IMR-90 (cell line): ENCODE results near the gene KRTAP4-2. TPM values are rescaled to one million over a fixed set of nuclear protein-coding genes. Genes with fewer than 3 reads are reported as not detected.

Experiments used
- ATAC-seq: fragments of 200-7000 bp; cut with Tn5 transposase; 2 replicates; pipeline ENCODE4 v1.9.1; 2020; ENCODE audit warnings: low read depth, mild to moderate bottlenecking, moderate library complexity
- BruUV-seq: library from RNA; stranded (reverse); fragments of 400-500 nt; replicated peaks from 2 replicates; lab custom pipeline; 2021; lab: Mats Ljungman, UMichigan
- CTCF ChIA-PET: fragments of 300-600 bp; formaldehyde crosslinking; extraction: SDS; loops from one replicate; lab custom pipeline; 2021; ENCODE audit warnings: antibody characterized with exemption; lab: Yijun Ruan, JAX
- POLR2A ChIA-PET: fragments of 300-600 bp; sonication (Branson Sonifier 250); formaldehyde crosslinking; loops from one replicate; lab custom pipeline; 2022; ENCODE audit warnings: antibody characterized with exemption; ENCODE audit not compliant: unreplicated experiment; lab: Charles Lee
- DNase-seq: peaks from one replicate; pipeline ENCODE4 v3.0.0; 2013
- H2AFZ ChIP-seq: replicated peaks from 2 replicates; pipeline ENCODE3; 2013; ENCODE audit warnings: low read length, mild to moderate bottlenecking; ENCODE audit not compliant: poor library complexity
- H2AK5ac ChIP-seq: 2 replicates; pipeline ENCODE4 v1.6.1; 2013; ENCODE audit warnings: low read depth, low read length, inconsistent platforms
- H2AK9ac ChIP-seq: replicated peaks from 2 replicates; pipeline ENCODE3; 2013; ENCODE audit warnings: mild to moderate bottlenecking, low read depth, low read length, moderate library complexity; ENCODE audit not compliant: poor library complexity
- H2BK120ac ChIP-seq: 2 replicates; pipeline ENCODE4 v1.6.1; 2013; ENCODE audit warnings: low read depth, low read length, inconsistent platforms
- H2BK15ac ChIP-seq: 3 replicates; pipeline ENCODE4 v1.6.1; 2013; ENCODE audit warnings: low read depth, low read length, inconsistent platforms
- H2BK20ac ChIP-seq: 2 replicates; pipeline ENCODE4 v1.6.1; 2013; ENCODE audit warnings: low read depth, mild to moderate bottlenecking, inconsistent platforms, low read length, moderate library complexity
- H2BK5ac ChIP-seq: 2 replicates; pipeline ENCODE4 v1.6.1; 2013; ENCODE audit warnings: mild to moderate bottlenecking, low read depth, low read length, inconsistent platforms; ENCODE audit not compliant: poor library complexity, severe bottlenecking
- H3K14ac ChIP-seq: replicated peaks from 2 replicates; pipeline ENCODE4 v1.6.1; 2013; ENCODE audit warnings: low read depth, low read length, inconsistent platforms
- H3K18ac ChIP-seq: 2 replicates; pipeline ENCODE4 v1.6.1; 2013; ENCODE audit warnings: low read depth, low read length, control low read depth
- H3K23ac ChIP-seq: 2 replicates; pipeline ENCODE4 v1.6.1; 2013; ENCODE audit warnings: low read depth, low read length, inconsistent platforms
- H3K27ac ChIP-seq: 2 replicates; pipeline ENCODE4 v1.5.1; 2013; ENCODE audit warnings: mild to moderate bottlenecking, control low read depth, low read length; ENCODE audit not compliant: insufficient read depth
- H3K27me3 ChIP-seq: 2 replicates; pipeline ENCODE4 v1.6.1; 2013; ENCODE audit warnings: low read length; ENCODE audit not compliant: control insufficient read depth, insufficient read depth
- H3K36me3 ChIP-seq: 2 replicates; pipeline ENCODE4 v1.6.1; 2013; ENCODE audit warnings: low read length, mixed read lengths; ENCODE audit not compliant: control insufficient read depth, insufficient read depth
- H3K4ac ChIP-seq: 2 replicates; pipeline ENCODE4 v1.6.1; 2013; ENCODE audit warnings: low read depth, low read length, inconsistent platforms
- H3K4me1 ChIP-seq: 2 replicates; pipeline ENCODE4 v1.6.1; 2013; ENCODE audit warnings: low read length, mixed read lengths; ENCODE audit not compliant: control insufficient read depth, insufficient read depth
- H3K4me2 ChIP-seq: 2 replicates; pipeline ENCODE4 v1.6.1; 2013; ENCODE audit warnings: low read depth, mild to moderate bottlenecking, control low read depth, low read length, moderate library complexity
- H3K4me3 ChIP-seq: 2 replicates; pipeline ENCODE4 v1.5.1; 2013; ENCODE audit warnings: low read depth, mild to moderate bottlenecking, control low read depth, low read length, moderate library complexity; ENCODE audit not compliant: insufficient read depth
- H3K56ac ChIP-seq: 2 replicates; pipeline ENCODE4 v1.6.1; 2013; ENCODE audit warnings: low read length, inconsistent platforms; ENCODE audit not compliant: insufficient read depth; ENCODE audit errors: extremely low read depth
- H3K79me1 ChIP-seq, 2 experiments: 2 replicates each; pipeline ENCODE4 v1.6.1; 2013; ENCODE audit warnings: low read length in 2 of 2, inconsistent platforms in 1 of 2, low read depth in 1 of 2
- H3K9ac ChIP-seq: 2 replicates; pipeline ENCODE4 v1.6.1; 2013; ENCODE audit warnings: low read depth, low read length, control low read depth
- H3K9me1 ChIP-seq: 2 replicates; pipeline ENCODE4 v1.6.1; 2013; ENCODE audit warnings: low read length, inconsistent platforms; ENCODE audit not compliant: insufficient read depth
- H3K9me3 ChIP-seq: 2 replicates; pipeline ENCODE4 v1.6.1; 2013; ENCODE audit warnings: low read length; ENCODE audit not compliant: control insufficient read depth, insufficient read depth
- H4K20me1 ChIP-seq: 2 replicates; pipeline ENCODE4 v1.6.1; 2013; ENCODE audit warnings: low read length, inconsistent platforms; ENCODE audit not compliant: insufficient read depth
- H4K5ac ChIP-seq: 2 replicates; pipeline ENCODE4 v1.6.1; 2013; ENCODE audit warnings: mild to moderate bottlenecking, low read depth, low read length, control low read depth
- H4K8ac ChIP-seq, 2 experiments: 2 replicates each; pipeline ENCODE4 v1.6.1; 2013; ENCODE audit warnings: low read depth in 2 of 2, low read length in 2 of 2, control low read depth in 1 of 2, inconsistent platforms in 1 of 2
- H4K91ac ChIP-seq: 2 replicates; pipeline ENCODE4 v1.6.1; 2013; ENCODE audit warnings: low read depth, low read length, inconsistent platforms; ENCODE audit not compliant: insufficient read depth
- BHLHE40 ChIP-seq: fragments of 150-350 bp; IDR thresholded peaks from 2 replicates; pipeline ENCODE4 v1.6.1; 2016; ENCODE audit warnings: mild to moderate bottlenecking, low read depth, low read length
- CEBPB ChIP-seq: IDR thresholded peaks from 2 replicates; pipeline ENCODE4 v1.6.1; 2012; ENCODE audit warnings: low read depth, low read length, improper control_type of control experiment
- CHD1 ChIP-seq: IDR thresholded peaks from 2 replicates; pipeline ENCODE4 v1.6.1; 2012; ENCODE audit warnings: low read depth, low read length, improper control_type of control experiment
- FOS ChIP-seq: fragments of 150-350 bp; IDR thresholded peaks from 2 replicates; pipeline ENCODE4 v1.6.1; 2016; ENCODE audit warnings: low read depth, low read length
- MAFK ChIP-seq: IDR thresholded peaks from 2 replicates; pipeline ENCODE4 v1.6.1; 2012; ENCODE audit warnings: low read depth, low read length, improper control_type of control experiment
- MAZ ChIP-seq: IDR thresholded peaks from 2 replicates; pipeline ENCODE4 v1.6.1; 2012; ENCODE audit warnings: low read depth, mild to moderate bottlenecking, low read length, improper control_type of control experiment, moderate library complexity, borderline replicate concordance
- MXI1 ChIP-seq: IDR thresholded peaks from 2 replicates; pipeline ENCODE4 v1.6.1; 2012; ENCODE audit warnings: low read depth, mild to moderate bottlenecking, low read length, moderate library complexity, borderline replicate concordance
- NFE2L2 ChIP-seq: fragments of 150-350 bp; IDR thresholded peaks from 2 replicates; pipeline ENCODE4 v1.6.1; 2016; ENCODE audit warnings: low read depth, mild to moderate bottlenecking, low read length
- POLR2A ChIP-seq: IDR thresholded peaks from 2 replicates; pipeline ENCODE4 v1.6.1; 2012; ENCODE audit warnings: mild to moderate bottlenecking, low read depth, low read length
- RAD21 ChIP-seq: IDR thresholded peaks from 2 replicates; pipeline ENCODE4 v1.6.1; 2012; ENCODE audit warnings: low read length, improper control_type of control experiment
- RCOR1 ChIP-seq: IDR thresholded peaks from 2 replicates; pipeline ENCODE4 v1.6.1; 2012; ENCODE audit warnings: mild to moderate bottlenecking, low read length, improper control_type of control experiment; ENCODE audit not compliant: insufficient replicate concordance
- RFX5 ChIP-seq: IDR thresholded peaks from 2 replicates; pipeline ENCODE4 v1.8.0; 2012; ENCODE audit warnings: low read depth, mild to moderate bottlenecking, low read length, moderate library complexity
- SMC3 ChIP-seq: fragments of 150-350 bp; IDR thresholded peaks from 2 replicates; pipeline ENCODE4 v1.6.1; 2016; ENCODE audit warnings: low read depth, mild to moderate bottlenecking, antibody characterized with exemption, low read length, moderate library complexity
- USF2 ChIP-seq: fragments of 150-350 bp; IDR thresholded peaks from 2 replicates; pipeline ENCODE4 v1.6.1; 2017; ENCODE audit warnings: mild to moderate bottlenecking, antibody characterized with exemption, low read length, low read depth
- WGBS, 2 experiments: methylation state at CpG; one replicate each; pipeline versions ENCODE4 v1.1.5 to v1.1.7; 2013; ENCODE audit warnings: missing lambda C conversion rate in 2 of 2; ENCODE audit not compliant: insufficient read length in 1 of 2; ENCODE audit errors: extremely low coverage in 2 of 2; 5-methylcytosine and 5-hydroxymethylcytosine counted together
- dilution Hi-C: fragments of 300-500 bp; cut with HindIII; formaldehyde crosslinking; loops from one replicate; pipeline ENCODE4 v1.14.3; 2018; ENCODE audit warnings: low sequenced_read_pairs; ENCODE audit not compliant: unreplicated experiment
- in situ Hi-C: fragments of 300-500 bp; cut with MboI; formaldehyde crosslinking; loops from 3 replicates; pipeline ENCODE4 v1.14.3; 2019; ENCODE audit warnings: low sequenced_read_pairs, inconsistent platforms, mixed read lengths
- intact Hi-C: fragments of 100-400 bp; cut with micrococcal nuclease; formaldehyde crosslinking; loops from 2 replicates; pipeline ENCODE4 v1.10.0; 2022
- polyA plus RNA-seq, 3 experiments: library from polyadenylated mRNA; depleted of rRNA; stranded (reverse); fragments of >200 nt; gene quantifications; 2 replicates each; pipeline ENCODE4 v1.2.3, GENCODE V29; 2012; ENCODE audit warnings: low replicate concordance in 1 of 3
- total RNA-seq: library from RNA; depleted of rRNA; stranded (reverse); fragments of >200 nt; gene quantifications from 2 replicates; pipeline ENCODE4 v1.2.3, GENCODE V29; 2012
- TF ChIP-seq, protein P1 (sequence below): conservative IDR thresholded peaks from 2 replicates; pipeline ENCODE4 v1.5.1; 2012; ENCODE audit warnings: mild to moderate bottlenecking, low read depth, low read length, improper control_type of control experiment
- TF ChIP-seq, protein P2 (sequence below): fragments of 150-350 bp; IDR thresholded peaks from 2 replicates; pipeline ENCODE4 v1.6.1; 2016; ENCODE audit warnings: low read depth, mild to moderate bottlenecking, low read length, moderate library complexity, borderline replicate concordance

The KRTAP4-2 gene
- total and polyA plus RNA-seq, 2 of the 4 experiments (the other 2 are of a cell fraction) = not detected

DNA sequence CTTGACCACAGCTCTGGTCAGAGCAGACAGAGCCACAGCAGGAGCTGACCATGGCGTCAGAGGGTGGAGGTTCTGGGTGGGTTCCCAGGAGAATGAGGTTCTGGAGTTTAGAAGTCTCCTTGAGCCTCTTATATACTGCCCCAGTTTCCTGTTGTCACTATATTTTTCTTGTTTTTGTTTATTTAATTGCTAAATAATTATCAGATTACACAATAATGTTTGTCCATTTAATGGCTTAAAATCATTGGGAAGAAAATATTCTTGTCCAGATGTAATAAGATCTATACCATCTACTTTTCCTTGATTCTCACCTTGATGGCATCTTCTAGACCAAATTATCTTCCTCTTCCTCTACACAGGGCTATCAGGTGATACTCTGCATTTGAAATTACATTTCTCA is 9.9 kb downstream of the KRTAP4-2 start, which contains the start of gene KRTAP4-3:
Gene KRTAP4-3, minus strand, starts transcription at position 101 of the 400 bp plus-strand sequence. Its CDS starts 49 bp downstream, at position 52.
- in situ Hi-C loops (no loop called here), intact Hi-C loops (no loop called here), dilution Hi-C loops (no loop called here)
- Histone ChIP-seq H3K4me2 (no peak within 1 kb of the TSS), H3K4me3 (no peak within 1 kb of the TSS), H2BK5ac (no peak within 1 kb of the TSS), H2BK20ac (no peak within 1 kb of the TSS), H3K9ac (no peak within 1 kb of the TSS), H2AFZ (no peak within 1 kb of the TSS), H3K27me3 (no peaks in the 10 kb centered on the region), H3K36me3 (no peaks in the 10 kb centered on the region), H3K9me3 (no peaks in the 10 kb centered on the region), H4K91ac (no peak within 1 kb of the TSS), H3K56ac (no peak within 1 kb of the TSS), H3K9me1 (no peaks in the 10 kb centered on the region), H4K8ac (no peak within 1 kb of the TSS), H2AK5ac (no peak within 1 kb of the TSS), H3K4me1 (no peaks in the 10 kb centered on the region), H2BK120ac (no peak within 1 kb of the TSS), H2AK9ac (no peak within 1 kb of the TSS), H3K4ac (no peak within 1 kb of the TSS), H3K79me1 (no peaks in the 10 kb centered on the region), H3K27ac (no peak within 1 kb of the TSS), H3K23ac (no peak within 1 kb of the TSS), H4K20me1 (no peaks in the 10 kb centered on the region), H2BK15ac (no peak within 1 kb of the TSS), H4K5ac (no peak within 1 kb of the TSS), H3K18ac (no peak within 1 kb of the TSS), H3K14ac (no peak within 1 kb of the TSS)
- CTCF ChIA-PET = no interaction called here
- WGBS, 2 experiments = no CpG with 5 or more reads among the region's 1 CpG
- POLR2A ChIA-PET = no interaction called here
- DNase-seq (no peak), ATAC-seq (no peak)
- BruUV-seq = no TSS peak
- no peak for TF ChIP-seq RCOR1
- no peak for TF ChIP-seq SMC3
- TF ChIP-seq, protein P1, sequence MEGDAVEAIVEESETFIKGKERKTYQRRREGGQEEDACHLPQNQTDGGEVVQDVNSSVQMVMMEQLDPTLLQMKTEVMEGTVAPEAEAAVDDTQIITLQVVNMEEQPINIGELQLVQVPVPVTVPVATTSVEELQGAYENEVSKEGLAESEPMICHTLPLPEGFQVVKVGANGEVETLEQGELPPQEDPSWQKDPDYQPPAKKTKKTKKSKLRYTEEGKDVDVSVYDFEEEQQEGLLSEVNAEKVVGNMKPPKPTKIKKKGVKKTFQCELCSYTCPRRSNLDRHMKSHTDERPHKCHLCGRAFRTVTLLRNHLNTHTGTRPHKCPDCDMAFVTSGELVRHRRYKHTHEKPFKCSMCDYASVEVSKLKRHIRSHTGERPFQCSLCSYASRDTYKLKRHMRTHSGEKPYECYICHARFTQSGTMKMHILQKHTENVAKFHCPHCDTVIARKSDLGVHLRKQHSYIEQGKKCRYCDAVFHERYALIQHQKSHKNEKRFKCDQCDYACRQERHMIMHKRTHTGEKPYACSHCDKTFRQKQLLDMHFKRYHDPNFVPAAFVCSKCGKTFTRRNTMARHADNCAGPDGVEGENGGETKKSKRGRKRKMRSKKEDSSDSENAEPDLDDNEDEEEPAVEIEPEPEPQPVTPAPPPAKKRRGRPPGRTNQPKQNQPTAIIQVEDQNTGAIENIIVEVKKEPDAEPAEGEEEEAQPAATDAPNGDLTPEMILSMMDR = no peak
- TF ChIP-seq RFX5 = no peak
- no peak for TF ChIP-seq POLR2A
- no peak for TF ChIP-seq MXI1
- TF ChIP-seq, protein P2, sequence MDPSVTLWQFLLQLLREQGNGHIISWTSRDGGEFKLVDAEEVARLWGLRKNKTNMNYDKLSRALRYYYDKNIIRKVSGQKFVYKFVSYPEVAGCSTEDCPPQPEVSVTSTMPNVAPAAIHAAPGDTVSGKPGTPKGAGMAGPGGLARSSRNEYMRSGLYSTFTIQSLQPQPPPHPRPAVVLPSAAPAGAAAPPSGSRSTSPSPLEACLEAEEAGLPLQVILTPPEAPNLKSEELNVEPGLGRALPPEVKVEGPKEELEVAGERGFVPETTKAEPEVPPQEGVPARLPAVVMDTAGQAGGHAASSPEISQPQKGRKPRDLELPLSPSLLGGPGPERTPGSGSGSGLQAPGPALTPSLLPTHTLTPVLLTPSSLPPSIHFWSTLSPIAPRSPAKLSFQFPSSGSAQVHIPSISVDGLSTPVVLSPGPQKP = no peak
- TF ChIP-seq NFE2L2 = no peak
- TF ChIP-seq FOS = no peak
- TF ChIP-seq MAZ = no peak
- no peak for TF ChIP-seq MAFK
- no peak for TF ChIP-seq CHD1
- TF ChIP-seq RAD21 = no peak
- TF ChIP-seq USF2 = no peak
- no peak for TF ChIP-seq BHLHE40
- TF ChIP-seq CEBPB = no peak
